ENCODE results near the gene BCL2A1. TPM values are rescaled to one million over a fixed set of nuclear protein-coding genes. Genes with fewer than 3 reads are reported as not detected.

Gene BCL2A1
- total RNA-seq, 4 donors from 2014 or later, result 3.0 to 4.0 TPM; not detected in 2

GRCh38 chr15:79990280-79990996 lies 19.4 kb upstream of the BCL2A1 start:
- Histone ChIP-seq H3K27me3 (no peaks in the 10 kb centered on the region), H3K4me3 (no peak overlapping the region), H3K9me3 (no peaks in the 10 kb centered on the region), H3K36me3 (no peaks in the 10 kb centered on the region), H3K4me1 (peaks cover 0 to 4% (median 0%) of the 10 kb centered on the region in 4 donors), H3K27ac (no peak overlapping the region)
- 67 to 84% methylated on average over 4 to 8 of the region's 8 CpGs for WGBS, 2 donors (ENCODE audit: low coverage in 1 of 2)
- intact Hi-C loops (cut with DNase I; ENCODE audit: low total_unique reads), result loop anchor here (5.0 to 10.0 kb wide), 2 partner anchors 96 to 608 kb away; partner anchors contain the start of gene MTHFS
- TF ChIP-seq POLR2AphosphoS5 (IDR thresholded peaks at IDR 0.05) (no peak), POLR2A (IDR thresholded peaks at IDR 0.05) (no peak), CTCF (IDR thresholded peaks at IDR 0.05) (no peak), EP300 (IDR thresholded peaks at IDR 0.05; ENCODE audit: low read depth) (no peak)
- DNase-seq, result no peak
- in situ Hi-C loops (cut with MboI; ENCODE audit: low pct_ligation_motif_present in 1 of 4, low pct_unique_long_range_greater_than_20kb in 1 of 4, low sequenced_read_pairs in 3 of 4), result loop anchor here in 2 of 4 donors (10.0 kb wide), 2 partner anchors 136 to 184 kb away; no protein-coding TSS in a partner anchor

- TF ChIP-seq CTCF (IDR thresholded peaks at IDR 0.05) (no peak), POLR2AphosphoS5 (IDR thresholded peaks at IDR 0.05) (no peak), POLR2A (IDR thresholded peaks at IDR 0.05) (no peak), EP300 (IDR thresholded peaks at IDR 0.05; ENCODE audit: low read depth) (no peak)
- no peaks in the 10 kb centered on the region for H3K36me3 ChIP-seq
- no peak overlapping the region for H3K4me3 ChIP-seq
- no peaks in the 10 kb centered on the region for H3K27me3 ChIP-seq
- H3K4me1 ChIP-seq, result peaks cover 0 to 4% (median 0%) of the 10 kb centered on the region in 4 donors
- 63% methylated on average over 5 of the region's 5 CpGs; no CpG with 5 or more reads in 1 of the 2 donors for WGBS, 2 donors (ENCODE audit: low coverage in 1 of 2)
- intact Hi-C loops (cut with DNase I; ENCODE audit: low total_unique reads), result loop anchor here (5.0 to 10.0 kb wide), 2 partner anchors 95 to 607 kb away; partner anchors contain the start of gene MTHFS
- H3K9me3 ChIP-seq, result no peaks in the 10 kb centered on the region
- in situ Hi-C loops (cut with MboI; ENCODE audit: low pct_ligation_motif_present in 1 of 4, low pct_unique_long_range_greater_than_20kb in 1 of 4, low sequenced_read_pairs in 3 of 4), result loop anchor here in 2 of 4 donors (10.0 kb wide), 2 partner anchors 135 to 185 kb away; no protein-coding TSS in a partner anchor
- no peak overlapping the region for H3K27ac ChIP-seq
- no peak for DNase-seq
Observed at GRCh38 chr15:79989682-79990081, 18.7 kb upstream of the BCL2A1 start.

DNA sequence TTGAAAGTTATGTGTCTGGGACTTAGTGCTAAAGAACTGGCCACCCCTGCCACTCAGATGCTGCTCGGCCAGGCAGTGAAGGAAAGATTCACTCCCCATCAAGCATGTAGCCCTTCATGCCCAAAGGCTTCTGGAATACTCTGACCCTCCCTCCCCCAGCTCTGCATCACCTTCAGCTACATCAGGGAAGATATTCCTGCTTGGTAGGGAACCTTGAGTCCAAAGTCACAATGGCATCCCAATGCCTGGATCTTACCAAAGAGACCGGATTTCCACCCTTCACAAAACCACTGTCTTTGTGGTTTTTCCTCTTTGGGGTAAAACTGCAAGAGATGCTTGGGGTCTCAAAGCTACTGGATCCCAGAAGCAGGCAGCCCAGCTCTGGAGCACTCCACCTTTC lies 18.2 kb upstream of the BCL2A1 start:
- Histone ChIP-seq H3K27me3 (no peaks in the 10 kb centered on the region), H3K27ac (no peak overlapping the region), H3K4me1 (peaks cover 0 to 4% (median 0%) of the 10 kb centered on the region in 4 donors), H3K9me3 (no peaks in the 10 kb centered on the region), H3K4me3 (no peak overlapping the region), H3K36me3 (no peaks in the 10 kb centered on the region)
- no peak for TF ChIP-seq POLR2A (IDR thresholded peaks at IDR 0.05)
- TF ChIP-seq EP300 (IDR thresholded peaks at IDR 0.05; ENCODE audit: low read depth), result no peak
- no peak for TF ChIP-seq CTCF (IDR thresholded peaks at IDR 0.05)
- TF ChIP-seq POLR2AphosphoS5 (IDR thresholded peaks at IDR 0.05), result no peak
- in situ Hi-C loops (cut with MboI; ENCODE audit: low pct_ligation_motif_present in 1 of 4, low pct_unique_long_range_greater_than_20kb in 1 of 4, low sequenced_read_pairs in 3 of 4) (no loop called here), intact Hi-C loops (cut with DNase I; ENCODE audit: low total_unique reads) (no loop called here)
- no peak for DNase-seq
- WGBS, 2 donors (ENCODE audit: low coverage in 1 of 2), result 85% methylated on average over 2 of the region's 2 CpGs; no CpG with 5 or more reads in 1 of the 2 donors

DNA sequence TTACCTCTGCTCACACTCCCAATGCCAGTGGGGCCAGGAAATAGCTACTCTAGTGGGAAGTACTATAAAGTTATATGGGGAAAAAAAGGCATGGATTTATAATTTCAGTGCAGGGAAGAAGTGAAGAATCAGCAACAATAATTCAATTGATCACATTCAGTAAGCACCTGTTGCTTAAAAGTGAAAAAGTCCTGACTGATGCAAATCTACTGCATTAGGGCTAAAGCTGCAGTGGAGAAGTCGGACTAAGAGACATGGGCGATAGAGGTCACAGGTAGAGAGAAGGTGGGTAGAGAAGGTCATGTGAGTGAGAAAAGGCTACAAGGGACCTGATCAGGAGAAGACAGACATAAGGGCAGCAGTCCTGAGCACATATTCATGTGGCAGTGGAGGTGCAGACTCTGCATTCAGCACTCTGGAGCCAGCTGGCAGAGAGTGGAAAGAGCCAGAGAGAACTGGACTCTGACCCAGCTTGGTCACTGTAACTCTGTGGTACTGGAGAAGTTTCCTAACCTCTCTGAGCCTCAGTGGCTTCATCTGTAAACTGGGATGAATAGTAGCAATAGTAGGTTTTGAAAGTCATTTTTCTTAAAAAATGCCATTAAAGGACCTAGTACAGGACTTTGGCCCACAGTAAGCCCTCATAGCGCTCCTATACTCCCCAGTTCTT lies 17.6 kb upstream of the BCL2A1 start:
- DNase-seq, result no peak
- intact Hi-C loops (cut with DNase I; ENCODE audit: low total_unique reads), result no loop called here
- H3K4me1 ChIP-seq, result peaks cover 0 to 3% (median 0%) of the 10 kb centered on the region in 4 donors
- TF ChIP-seq POLR2AphosphoS5 (IDR thresholded peaks at IDR 0.05), result no peak
- TF ChIP-seq CTCF (IDR thresholded peaks at IDR 0.05), result no peak
- no peak for TF ChIP-seq EP300 (IDR thresholded peaks at IDR 0.05; ENCODE audit: low read depth)
- TF ChIP-seq POLR2A (IDR thresholded peaks at IDR 0.05), result no peak
- 92 to 96% methylated on average over 2 to 3 of the region's 3 CpGs for WGBS, 2 donors (ENCODE audit: low coverage in 1 of 2)
- no peaks in the 10 kb centered on the region for H3K9me3 ChIP-seq
- no peaks in the 10 kb centered on the region for H3K27me3 ChIP-seq
- in situ Hi-C loops (cut with MboI; ENCODE audit: low pct_ligation_motif_present in 1 of 4, low pct_unique_long_range_greater_than_20kb in 1 of 4, low sequenced_read_pairs in 3 of 4), result no loop called here
- H3K4me3 ChIP-seq, result no peak overlapping the region
- no peak overlapping the region for H3K27ac ChIP-seq
- no peaks in the 10 kb centered on the region for H3K36me3 ChIP-seq
